Measurements from ENCODE around the gene POLH.

DNA sequence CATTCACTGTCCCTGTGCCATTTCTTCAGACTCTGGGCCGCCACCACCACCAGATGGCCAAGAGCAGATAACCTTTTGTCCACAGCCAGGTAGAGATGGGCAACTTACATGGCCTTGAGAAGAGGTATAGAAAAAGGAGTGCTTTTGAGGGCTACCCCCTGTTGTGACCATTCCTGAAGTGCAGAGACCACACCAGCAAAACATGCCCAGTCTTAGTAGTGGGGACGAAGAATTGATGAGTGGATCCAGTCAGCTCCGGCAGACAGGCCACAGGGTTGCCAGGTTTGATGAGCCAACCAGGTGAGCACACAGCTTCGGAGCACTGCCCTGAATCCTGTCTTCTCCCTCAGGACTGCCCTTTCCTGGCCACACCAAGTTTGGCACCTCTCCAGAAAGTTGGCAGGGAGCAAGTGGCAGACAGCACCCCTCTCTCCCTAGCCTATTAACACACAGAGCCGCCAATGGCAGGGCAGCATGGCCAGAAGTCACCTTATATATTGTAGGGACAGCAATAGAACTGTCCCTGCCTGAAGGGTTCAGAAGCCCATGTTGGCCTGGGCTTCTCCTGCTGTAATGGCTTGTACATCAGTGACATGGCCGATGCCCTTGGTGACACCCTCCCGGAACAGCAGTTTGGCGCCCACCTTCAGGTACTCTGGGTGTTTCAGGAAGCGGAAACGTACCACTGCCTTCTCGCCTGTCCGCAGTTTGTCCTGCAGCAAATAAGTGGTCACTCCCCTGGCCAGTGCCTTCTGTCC, 45.3 kb downstream of the POLH start:
- TF ChIP-seq CTCF (conservative IDR thresholded peaks at IDR 0.05) (no peak), ZFX (IDR thresholded peaks at IDR 0.05) (no peak)

All from C4-2B (cell line).